H1 (cell line): ENCODE results near the gene NLN.

Experiments
- CTCF ChIP-seq, 3 experiments: IDR thresholded peaks; 1 replicate in 2 of 3; 2 replicates in 1 of 3; pipeline versions ENCODE4 v1.5.1 to v1.6.1; 2011; ENCODE audit warnings: low read length in 3 of 3, mild to moderate bottlenecking in 3 of 3, inconsistent platforms in 2 of 3, low read depth in 1 of 3, moderate library complexity in 1 of 3; ENCODE audit not compliant: insufficient read depth in 1 of 3; ENCODE audit errors: control extremely low read depth in 1 of 3
- EZH2 ChIP-seq: fragments of 200-600 bp; sonication (generic); IDR thresholded peaks from 2 replicates; pipeline ENCODE4 v1.7.1; 2012; ENCODE audit warnings: low read depth, mild to moderate bottlenecking, moderate library complexity, low read length, inconsistent platforms; ENCODE audit not compliant: severe bottlenecking

- TF ChIP-seq CTCF (IDR thresholded peaks at IDR 0.05; ENCODE audit: control extremely low read depth in 1 of 3, insufficient read depth in 1 of 3, low read depth in 1 of 3, low read length in 3 of 3) (no peak), EZH2 (no peak)
Measured at GRCh38 chr5:65855766-65856315, 133.8 kb downstream of the NLN start.
